Stomach smooth muscle (tissue), 2 donors: ENCODE data around the gene TFAP2A.

Source experiments
- H3K27ac ChIP-seq: one replicate; pipeline ENCODE4 v1.7.0; 2013; ENCODE audit warnings: mild to moderate bottlenecking, low read length, inconsistent platforms
- H3K27me3 ChIP-seq, 2 donors: one replicate each; pipeline ENCODE4 v1.7.0; 2013; ENCODE audit warnings: low read length in 2 of 2; ENCODE audit not compliant: insufficient read depth in 2 of 2, control insufficient read depth in 1 of 2
- H3K36me3 ChIP-seq, 2 donors: one replicate each; pipeline ENCODE4 v1.7.0; 2013; ENCODE audit warnings: low read length in 2 of 2; ENCODE audit not compliant: control insufficient read depth in 2 of 2, insufficient read depth in 2 of 2
- H3K4me1 ChIP-seq: one replicate; pipeline ENCODE4 v1.7.0; 2013; ENCODE audit warnings: low read length; ENCODE audit not compliant: control insufficient read depth, insufficient read depth
- H3K4me3 ChIP-seq, 2 donors: one replicate each; pipeline ENCODE4 v1.7.0; 2013; ENCODE audit warnings: low read length in 2 of 2
- H3K9ac ChIP-seq, 2 donors: one replicate each; pipeline ENCODE4 v1.7.0; 2013; ENCODE audit warnings: low read length in 2 of 2, mild to moderate bottlenecking in 1 of 2
- H3K9me3 ChIP-seq, 2 donors: one replicate each; pipeline ENCODE4 v1.7.0; 2013; ENCODE audit warnings: low read length in 2 of 2; ENCODE audit not compliant: control insufficient read depth in 2 of 2
- donor health status: healthy.
- donor health status: Pancreatic carcinoma.

TFAP2A gene

GRCh38 chr6:10404107-10404798 is 10.6 kb downstream of the TFAP2A start:
- peaks cover 12% of the 10 kb centered on the region for H3K4me1 ChIP-seq
- H3K36me3 ChIP-seq, result no peaks in the 10 kb centered on the region
- peak overlapping the region; percentile 4 to 43 for H3K9ac ChIP-seq
- H3K9me3 ChIP-seq, result no peaks in the 10 kb centered on the region
- H3K27me3 ChIP-seq, result peaks cover 27 to 52% of the 10 kb centered on the region in 2 donors
- peak overlapping the region; percentile 78 to 84 for H3K4me3 ChIP-seq
- no peak overlapping the region for H3K27ac ChIP-seq

- Histone ChIP-seq H3K27ac (no peak overlapping the region), H3K9me3 (no peaks in the 10 kb centered on the region), H3K36me3 (no peaks in the 10 kb centered on the region), H3K4me1 (peaks cover 12% of the 10 kb centered on the region), H3K4me3 (peak overlapping the region; percentile 78 to 84), H3K9ac (peak overlapping the region; percentile 4 to 43), H3K27me3 (peaks cover 31 to 50% of the 10 kb centered on the region in 2 donors)
Observed at GRCh38 chr6:10403385-10404106, 11.3 kb downstream of the TFAP2A start.

DNA sequence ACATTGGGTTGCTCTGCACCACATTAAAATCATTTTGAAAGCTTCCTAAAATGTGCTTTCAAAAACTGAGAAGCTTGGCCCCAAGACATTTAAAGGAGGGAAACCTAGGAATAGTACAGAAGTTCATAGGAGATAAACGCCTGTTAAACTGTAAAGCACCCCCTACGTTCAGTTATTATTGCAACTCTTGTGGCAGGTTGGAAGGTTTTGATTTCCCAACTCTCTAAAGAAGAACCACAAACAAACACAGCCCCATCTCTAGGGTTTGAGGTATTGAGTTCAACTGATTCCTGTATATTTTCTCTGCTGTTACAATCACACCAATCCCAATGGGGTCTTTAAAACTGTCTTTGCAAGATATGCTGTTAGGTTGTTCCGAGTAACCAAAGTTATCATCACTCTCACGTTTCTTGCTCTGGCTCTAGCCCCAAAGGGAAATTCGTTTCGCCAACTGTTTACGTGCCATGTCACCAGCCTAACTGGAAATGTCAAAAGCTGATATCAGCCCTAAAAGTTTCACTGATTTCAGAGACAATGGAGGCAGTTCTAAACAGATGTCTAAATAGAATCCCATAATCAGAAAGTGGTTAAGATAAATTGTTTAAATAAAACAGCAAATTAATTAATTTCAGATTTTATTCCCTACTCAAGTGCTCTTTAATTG is 12.1 kb downstream of the TFAP2A start:
- H3K9me3 ChIP-seq, result no peaks in the 10 kb centered on the region
- no peak overlapping the region for H3K4me3 ChIP-seq
- no peaks in the 10 kb centered on the region for H3K36me3 ChIP-seq
- no peak overlapping the region for H3K9ac ChIP-seq
- peaks cover 33 to 49% of the 10 kb centered on the region in 2 donors for H3K27me3 ChIP-seq
- H3K4me1 ChIP-seq, result peaks cover 12% of the 10 kb centered on the region
- no peak overlapping the region for H3K27ac ChIP-seq

- Histone ChIP-seq H3K4me1 (peaks cover 12% of the 10 kb centered on the region), H3K27ac (no peak overlapping the region), H3K9ac (no peak overlapping the region), H3K4me3 (no peak overlapping the region), H3K9me3 (no peaks in the 10 kb centered on the region), H3K36me3 (no peaks in the 10 kb centered on the region), H3K27me3 (peaks cover 32 to 42% of the 10 kb centered on the region in 2 donors)
Observed at GRCh38 chr6:10401632-10402223, 13.1 kb downstream of the TFAP2A start.

GRCh38 chr6:10401004-10401536 is 13.8 kb downstream of the TFAP2A start:
- H3K27ac ChIP-seq, result no peak overlapping the region
- H3K4me1 ChIP-seq, result peaks cover 12% of the 10 kb centered on the region
- H3K27me3 ChIP-seq, result peaks cover 35 to 44% of the 10 kb centered on the region in 2 donors

GRCh38 chr6:10400330-10400729 is 14.5 kb downstream of the TFAP2A start:
- Histone ChIP-seq H3K36me3 (no peaks in the 10 kb centered on the region), H3K4me1 (peaks cover 12% of the 10 kb centered on the region), H3K9ac (no peak overlapping the region), H3K27ac (no peak overlapping the region), H3K4me3 (no peak overlapping the region), H3K27me3 (peaks cover 42 to 51% of the 10 kb centered on the region in 2 donors), H3K9me3 (no peaks in the 10 kb centered on the region)

More at GRCh38 chr6:10401004-10401536, 13.8 kb downstream of the TFAP2A start:
- H3K4me3 ChIP-seq, result no peak overlapping the region
- H3K36me3 ChIP-seq, result no peaks in the 10 kb centered on the region
- no peaks in the 10 kb centered on the region for H3K9me3 ChIP-seq
- no peak overlapping the region for H3K9ac ChIP-seq

GRCh38 chr6:10399451-10399850 is 15.4 kb downstream of the TFAP2A start:
- no peak overlapping the region for H3K4me3 ChIP-seq
- no peaks in the 10 kb centered on the region for H3K36me3 ChIP-seq
- H3K4me1 ChIP-seq, result peaks cover 8% of the 10 kb centered on the region
- no peaks in the 10 kb centered on the region for H3K9me3 ChIP-seq
- peaks cover 45 to 57% of the 10 kb centered on the region in 2 donors for H3K27me3 ChIP-seq
- no peak overlapping the region for H3K9ac ChIP-seq
- H3K27ac ChIP-seq, result no peak overlapping the region

- H3K4me3 ChIP-seq, result no peak overlapping the region
- H3K27ac ChIP-seq, result no peak overlapping the region
- no peaks in the 10 kb centered on the region for H3K36me3 ChIP-seq
- peaks cover 47 to 62% of the 10 kb centered on the region in 2 donors for H3K27me3 ChIP-seq
- no peaks in the 10 kb centered on the region for H3K9me3 ChIP-seq
- H3K4me1 ChIP-seq, result peaks cover 4% of the 10 kb centered on the region
- no peak overlapping the region for H3K9ac ChIP-seq
Observed at GRCh38 chr6:10398446-10399218, 16.2 kb downstream of the TFAP2A start.

- H3K4me1 ChIP-seq, result no peaks in the 10 kb centered on the region
- no peak overlapping the region for H3K9ac ChIP-seq
- no peaks in the 10 kb centered on the region for H3K9me3 ChIP-seq
- H3K27me3 ChIP-seq, result peaks cover 54 to 69% of the 10 kb centered on the region in 2 donors
- no peak overlapping the region for H3K4me3 ChIP-seq
- H3K27ac ChIP-seq, result no peak overlapping the region
- H3K36me3 ChIP-seq, result no peaks in the 10 kb centered on the region
Observed at GRCh38 chr6:10397756-10398445, 17.0 kb downstream of the TFAP2A start.
